T1000 (cell line): ENCODE results near the gene LCE3E.
"Not testable (repeated sequence)": the region's sequence is repeated elsewhere in the genome, so short reads cannot be mapped to it uniquely, and the experiment has no call there.

Experiments
- DNase-seq: peaks from one replicate; lab custom pipeline; 2025; ENCODE audit warnings: mixed read lengths; lab: John Stamatoyannopoulos, UW

The LCE3E gene

GRCh38 chr1:152566681-152567080, at the start of gene LCE3E:
LCE3E (minus strand) TSS chr1:152566780; CDS start chr1:152566208, 572 bp downstream.
- DNase-seq: no peak

- no peak for DNase-seq
Observed at GRCh38 chr1:152613511-152613910, 46.9 kb upstream of the LCE3E start, which contains the start of gene LCE3B. LCE3B (plus strand) TSS chr1:152613811; CDS start chr1:152613811, 0 bp downstream.

- no peak for DNase-seq
Observed at GRCh38 chr1:152599934-152600333, 33.4 kb upstream of the LCE3E start, which contains the start of gene LCE3C. LCE3C (plus strand) TSS chr1:152600234; CDS start chr1:152600732, 498 bp downstream.

- no peak for DNase-seq
Observed at GRCh38 chr1:152596986-152597385, 30.4 kb upstream of the LCE3E start.

GRCh38 chr1:152585586-152585985, 19.0 kb upstream of the LCE3E start:
- no peak for DNase-seq

- DNase-seq: no peak
Observed at GRCh38 chr1:152582647-152583046, 16.1 kb upstream of the LCE3E start.

GRCh38 chr1:152580433-152580832, 13.9 kb upstream of the LCE3E start, which contains the start of gene LCE3D:
LCE3D (minus strand) TSS chr1:152580516; CDS start chr1:152579936, 580 bp downstream.
- DNase-seq: no peak

- DNase-seq: not testable (repeated sequence)
Observed at GRCh38 chr1:152579526-152579925, 12.9 kb upstream of the LCE3E start.

GRCh38 chr1:152577168-152577567, 10.6 kb upstream of the LCE3E start:
- no peak for DNase-seq

GRCh38 chr1:152565535-152566215, 905 bp downstream of the LCE3E start:
- DNase-seq: no peak

GRCh38 chr1:152565115-152565514, 1.5 kb downstream of the LCE3E start:
- no peak for DNase-seq

- not testable (repeated sequence) for DNase-seq
Observed at GRCh38 chr1:152548358-152548757, 18.2 kb downstream of the LCE3E start.

GRCh38 chr1:152546704-152547103, 19.9 kb downstream of the LCE3E start:
- no peak for DNase-seq

- no peak for DNase-seq
Observed at GRCh38 chr1:152543820-152544219, 22.8 kb downstream of the LCE3E start.

GRCh38 chr1:152539901-152540300, 26.7 kb downstream of the LCE3E start:
- no peak for DNase-seq

GRCh38 chr1:152537496-152537895, 29.1 kb downstream of the LCE3E start:
- DNase-seq: no peak

- no peak for DNase-seq
Observed at GRCh38 chr1:152535774-152536173, 30.8 kb downstream of the LCE3E start.

GRCh38 chr1:152533327-152533938, 33.1 kb downstream of the LCE3E start:
- DNase-seq: no peak

GRCh38 chr1:152525080-152525641, 41.4 kb downstream of the LCE3E start:
- no peak for DNase-seq

GRCh38 chr1:152520561-152521090, 46.0 kb downstream of the LCE3E start:
- no peak for DNase-seq

GRCh38 chr1:152519851-152520250, 46.7 kb downstream of the LCE3E start:
- DNase-seq: no peak

- no peak for DNase-seq
Observed at GRCh38 chr1:152517237-152517811, 49.3 kb downstream of the LCE3E start.
